Measurements from ENCODE around the gene AGAP1. TPM values are rescaled to one million over a fixed set of nuclear protein-coding genes. Genes with fewer than 3 reads are reported as not detected.

AGAP1 gene
- total RNA-seq, 1 donor from 2014 or later, result 18.3 TPM

- peaks cover 16 to 23% (median 18%) of the 10 kb centered on the region in 3 donors for H3K4me1 ChIP-seq (ENCODE audit: control insufficient read depth in 3 of 3, insufficient read depth in 3 of 3, low read length in 3 of 3)
- peaks cover 72 to 86% (median 74%) of the 10 kb centered on the region in 3 donors for H3K27me3 ChIP-seq (ENCODE audit: control insufficient read depth in 3 of 3, insufficient read depth in 3 of 3, low read length in 3 of 3)
These were observed 668.4 kb downstream of the AGAP1 start for GRCh38 chr2:236162031-236162845.

GRCh38 chr2:236162882-236163470 is 669.1 kb downstream of the AGAP1 start:
- Histone ChIP-seq H3K27me3 (ENCODE audit: control insufficient read depth in 3 of 3, insufficient read depth in 3 of 3, low read length in 3 of 3) (peaks cover 77 to 92% (median 81%) of the 10 kb centered on the region in 3 donors), H3K4me3 (ENCODE audit: low read length in 3 of 3) (no peak overlapping the region), H3K9ac (ENCODE audit: low read depth in 1 of 3, low read length in 3 of 3) (no peak overlapping the region), H3K27ac (ENCODE audit: low read depth, low read length) (no peak overlapping the region), H3K36me3 (ENCODE audit: control insufficient read depth in 3 of 3, insufficient read depth in 3 of 3, low read length in 3 of 3) (no peaks in the 10 kb centered on the region), H3K4me1 (ENCODE audit: control insufficient read depth in 3 of 3, insufficient read depth in 3 of 3, low read length in 3 of 3) (peaks cover 19 to 23% (median 21%) of the 10 kb centered on the region in 3 donors), H3K9me3 (ENCODE audit: control insufficient read depth in 3 of 3, low read length in 3 of 3) (no peaks in the 10 kb centered on the region)

More at GRCh38 chr2:236162031-236162845, 668.4 kb downstream of the AGAP1 start:
- no peak overlapping the region for H3K4me3 ChIP-seq (ENCODE audit: low read length in 3 of 3)
- no peaks in the 10 kb centered on the region for H3K9me3 ChIP-seq (ENCODE audit: control insufficient read depth in 3 of 3, low read length in 3 of 3)
- no peak overlapping the region for H3K27ac ChIP-seq (ENCODE audit: low read depth, low read length)
- H3K9ac ChIP-seq (ENCODE audit: low read depth in 1 of 3, low read length in 3 of 3), result no peak overlapping the region
- no peaks in the 10 kb centered on the region for H3K36me3 ChIP-seq (ENCODE audit: control insufficient read depth in 3 of 3, insufficient read depth in 3 of 3, low read length in 3 of 3)

- peaks cover 76 to 97% (median 84%) of the 10 kb centered on the region in 3 donors for H3K27me3 ChIP-seq (ENCODE audit: control insufficient read depth in 3 of 3, insufficient read depth in 3 of 3, low read length in 3 of 3)
- no peak overlapping the region for H3K9ac ChIP-seq (ENCODE audit: low read depth in 1 of 3, low read length in 3 of 3)
- H3K4me1 ChIP-seq (ENCODE audit: control insufficient read depth in 3 of 3, insufficient read depth in 3 of 3, low read length in 3 of 3), result peaks cover 19 to 23% (median 23%) of the 10 kb centered on the region in 3 donors
These were observed 669.8 kb downstream of the AGAP1 start for GRCh38 chr2:236163471-236164200.

GRCh38 chr2:236164201-236164924 is 670.5 kb downstream of the AGAP1 start:
- Histone ChIP-seq H3K27ac (ENCODE audit: low read depth, low read length) (no peak overlapping the region), H3K9me3 (ENCODE audit: control insufficient read depth in 3 of 3, low read length in 3 of 3) (no peaks in the 10 kb centered on the region), H3K4me1 (ENCODE audit: control insufficient read depth in 3 of 3, insufficient read depth in 3 of 3, low read length in 3 of 3) (peaks cover 19 to 26% (median 23%) of the 10 kb centered on the region in 3 donors), H3K9ac (ENCODE audit: low read depth in 1 of 3, low read length in 3 of 3) (peak overlapping the region in 1 of 3 donors; percentile 45), H3K36me3 (ENCODE audit: control insufficient read depth in 3 of 3, insufficient read depth in 3 of 3, low read length in 3 of 3) (no peaks in the 10 kb centered on the region), H3K4me3 (ENCODE audit: low read length in 3 of 3) (peak overlapping the region in 2 of 3 donors; percentile 60), H3K27me3 (ENCODE audit: control insufficient read depth in 3 of 3, insufficient read depth in 3 of 3, low read length in 3 of 3) (peaks cover 79 to 98% (median 86%) of the 10 kb centered on the region in 3 donors)

More at GRCh38 chr2:236163471-236164200, 669.8 kb downstream of the AGAP1 start:
- Histone ChIP-seq H3K36me3 (ENCODE audit: control insufficient read depth in 3 of 3, insufficient read depth in 3 of 3, low read length in 3 of 3) (no peaks in the 10 kb centered on the region), H3K4me3 (ENCODE audit: low read length in 3 of 3) (peak overlapping the region in 2 of 3 donors; percentile 60), H3K27ac (ENCODE audit: low read depth, low read length) (no peak overlapping the region), H3K9me3 (ENCODE audit: control insufficient read depth in 3 of 3, low read length in 3 of 3) (no peaks in the 10 kb centered on the region)

- H3K27me3 ChIP-seq (ENCODE audit: control insufficient read depth in 3 of 3, insufficient read depth in 3 of 3, low read length in 3 of 3), result peaks cover 87 to 99% (median 94%) of the 10 kb centered on the region in 3 donors
- no peaks in the 10 kb centered on the region for H3K36me3 ChIP-seq (ENCODE audit: control insufficient read depth in 3 of 3, insufficient read depth in 3 of 3, low read length in 3 of 3)
- H3K9me3 ChIP-seq (ENCODE audit: control insufficient read depth in 3 of 3, low read length in 3 of 3), result no peaks in the 10 kb centered on the region
- no peak overlapping the region for H3K9ac ChIP-seq (ENCODE audit: low read depth in 1 of 3, low read length in 3 of 3)
- H3K4me3 ChIP-seq (ENCODE audit: low read length in 3 of 3), result peak overlapping the region in 1 of 3 donors; percentile 60
- H3K4me1 ChIP-seq (ENCODE audit: control insufficient read depth in 3 of 3, insufficient read depth in 3 of 3, low read length in 3 of 3), result peaks cover 19 to 29% (median 23%) of the 10 kb centered on the region in 3 donors
- no peak overlapping the region for H3K27ac ChIP-seq (ENCODE audit: low read depth, low read length)
These were observed 671.3 kb downstream of the AGAP1 start for GRCh38 chr2:236164925-236165841.

- H3K9ac ChIP-seq (ENCODE audit: low read depth in 1 of 3, low read length in 3 of 3), result no peak overlapping the region
- no peak overlapping the region for H3K27ac ChIP-seq (ENCODE audit: low read depth, low read length)
- no peaks in the 10 kb centered on the region for H3K36me3 ChIP-seq (ENCODE audit: control insufficient read depth in 3 of 3, insufficient read depth in 3 of 3, low read length in 3 of 3)
- H3K4me1 ChIP-seq (ENCODE audit: control insufficient read depth in 3 of 3, insufficient read depth in 3 of 3, low read length in 3 of 3), result peaks cover 19 to 30% (median 23%) of the 10 kb centered on the region in 3 donors
- no peaks in the 10 kb centered on the region for H3K9me3 ChIP-seq (ENCODE audit: control insufficient read depth in 3 of 3, low read length in 3 of 3)
- peaks cover 90 to 99% (median 96%) of the 10 kb centered on the region in 3 donors for H3K27me3 ChIP-seq (ENCODE audit: control insufficient read depth in 3 of 3, insufficient read depth in 3 of 3, low read length in 3 of 3)
- H3K4me3 ChIP-seq (ENCODE audit: low read length in 3 of 3), result peak overlapping the region in 2 of 3 donors; percentile 49 to 65
These were observed 672.3 kb downstream of the AGAP1 start for GRCh38 chr2:236165842-236166795.

GRCh38 chr2:236166796-236167296 is 673.0 kb downstream of the AGAP1 start:
- Histone ChIP-seq H3K4me1 (ENCODE audit: control insufficient read depth in 3 of 3, insufficient read depth in 3 of 3, low read length in 3 of 3) (peaks cover 19 to 36% (median 27%) of the 10 kb centered on the region in 3 donors), H3K9ac (ENCODE audit: low read depth in 1 of 3, low read length in 3 of 3) (no peak overlapping the region), H3K27me3 (ENCODE audit: control insufficient read depth in 3 of 3, insufficient read depth in 3 of 3, low read length in 3 of 3) (peaks cover 91 to 99% (median 97%) of the 10 kb centered on the region in 3 donors)

More at GRCh38 chr2:236166796-236167296, 673.0 kb downstream of the AGAP1 start:
- no peaks in the 10 kb centered on the region for H3K36me3 ChIP-seq (ENCODE audit: control insufficient read depth in 3 of 3, insufficient read depth in 3 of 3, low read length in 3 of 3)
- no peak overlapping the region for H3K27ac ChIP-seq (ENCODE audit: low read depth, low read length)
- no peak overlapping the region for H3K4me3 ChIP-seq (ENCODE audit: low read length in 3 of 3)
- no peaks in the 10 kb centered on the region for H3K9me3 ChIP-seq (ENCODE audit: control insufficient read depth in 3 of 3, low read length in 3 of 3)

Data from skeletal muscle tissue (tissue), 4 donors.